HepG2 (cell line): Measurements from ENCODE around the gene CREB3. TPM values are rescaled to one million over a fixed set of nuclear protein-coding genes. Genes with fewer than 3 reads are reported as not detected.

ENCODE experiments used
- MAFK ChIP-seq, 2 experiments: IDR thresholded peaks in 1 of 2; conservative IDR thresholded peaks in 1 of 2; 2 replicates each; pipeline ENCODE4 v1.6.1; 2011; ENCODE audit warnings: improper control_type of control experiment in 2 of 2, low read length in 2 of 2
- PHF21A ChIP-seq: sonication (generic); formaldehyde crosslinking; IDR thresholded peaks from 2 replicates; pipeline ENCODE4 v1.5.0; 2020; ENCODE audit warnings: mild to moderate bottlenecking, missing genetic modification reagents
- POLR2AphosphoS5 ChIP-seq: IDR thresholded peaks from 2 replicates; pipeline ENCODE4 v1.6.1; 2012; ENCODE audit warnings: low read depth, low read length
- SIX4 ChIP-seq: sonication (generic); formaldehyde crosslinking; IDR thresholded peaks from 2 replicates; pipeline ENCODE4 v1.4.0; 2020; ENCODE audit warnings: missing genetic modification reagents
- TCF12 ChIP-seq, 2 experiments: fragments of 450-650 bp in 1 of 2; sonication (generic) in 1 of 2; formaldehyde crosslinking in 1 of 2; IDR thresholded peaks; 2 replicates each; pipeline versions ENCODE4 v1.6.1 to v1.8.0; 2017 to 2022; ENCODE audit warnings: antibody characterized with exemption in 1 of 2, mild to moderate bottlenecking in 1 of 2, missing genetic modification reagents in 1 of 2, moderate library complexity in 1 of 2
- TFE3 ChIP-seq: IDR thresholded peaks from 2 replicates; pipeline ENCODE4 v1.6.1; 2016
- ZMAT5 ChIP-seq: sonication (generic); formaldehyde crosslinking; IDR thresholded peaks from 2 replicates; pipeline ENCODE4 v1.5.0; 2020; ENCODE audit warnings: mild to moderate bottlenecking, low read depth, missing genetic modification reagents, borderline replicate concordance
- ZMYM2 ChIP-seq: sonication (generic); formaldehyde crosslinking; IDR thresholded peaks from 2 replicates; pipeline ENCODE4 v1.8.0; 2022; ENCODE audit warnings: mild to moderate bottlenecking, missing genetic modification reagents
- ZNF121 ChIP-seq: sonication (generic); formaldehyde crosslinking; IDR thresholded peaks from 2 replicates; pipeline ENCODE4 v1.5.0; 2020; ENCODE audit warnings: mild to moderate bottlenecking, missing genetic modification reagents
- ZNF251 ChIP-seq: sonication (generic); formaldehyde crosslinking; IDR thresholded peaks from 2 replicates; pipeline ENCODE4 v1.9.0; 2021; ENCODE audit warnings: mild to moderate bottlenecking, missing genetic modification reagents
- ZNF83 ChIP-seq: sonication (generic); formaldehyde crosslinking; IDR thresholded peaks from 2 replicates; pipeline ENCODE4 v1.4.0; 2020; ENCODE audit warnings: missing genetic modification reagents, mild to moderate bottlenecking, borderline replicate concordance
- ZNF891 ChIP-seq: sonication (generic); formaldehyde crosslinking; IDR thresholded peaks from 2 replicates; pipeline ENCODE4 v1.5.0; 2020; ENCODE audit warnings: mild to moderate bottlenecking, missing genetic modification reagents
- polyA plus RNA-seq, 8 experiments: library from polyadenylated mRNA; depleted of rRNA in 3 of 8; stranded (reverse) in 7 of 8; unstranded in 1 of 8; fragments of >200 nt; fragmentation: Illumina TruSeq in 4 of 8; extraction: Trizol in 4 of 8; gene quantifications; 2 replicates each; pipeline versions ENCODE4 v1.2.1 to v1.2.3, GENCODE V29; 2011 to 2016; ENCODE audit warnings: low read depth in 4 of 8, missing spikeins in 1 of 8, mixed read lengths in 1 of 8; ENCODE audit not compliant: insufficient read depth in 1 of 8
- total RNA-seq, 5 experiments: library from RNA; depleted of rRNA; stranded (reverse); fragments of >200 nt; fragmentation: Illumina TruSeq; extraction: Trizol; gene quantifications; 2 replicates each; pipeline ENCODE4 v1.2.3, GENCODE V29; 2016; ENCODE audit warnings: low read depth in 1 of 5
- TF ChIP-seq, protein P1 (sequence below): sonication (generic); formaldehyde crosslinking; IDR thresholded peaks from 2 replicates; pipeline ENCODE4 v1.5.1; 2020; ENCODE audit warnings: mild to moderate bottlenecking, missing genetic modification reagents
- TF ChIP-seq, protein P2 (sequence below): sonication (generic); formaldehyde crosslinking; IDR thresholded peaks from 2 replicates; pipeline ENCODE4 v1.4.0; 2020; ENCODE audit warnings: missing genetic modification reagents
- TF ChIP-seq, protein P3 (sequence below): sonication (generic); formaldehyde crosslinking; IDR thresholded peaks from 2 replicates; pipeline ENCODE4 v1.4.0; 2020; ENCODE audit warnings: missing genetic modification reagents, borderline replicate concordance

CREB3 gene
- total and polyA plus RNA-seq, 2 of the 13 experiments (the other 11 are each of a cell fraction or from before 2014, with no cell fraction given): 11.1 to 34.2 TPM

- TF ChIP-seq, protein P1, sequence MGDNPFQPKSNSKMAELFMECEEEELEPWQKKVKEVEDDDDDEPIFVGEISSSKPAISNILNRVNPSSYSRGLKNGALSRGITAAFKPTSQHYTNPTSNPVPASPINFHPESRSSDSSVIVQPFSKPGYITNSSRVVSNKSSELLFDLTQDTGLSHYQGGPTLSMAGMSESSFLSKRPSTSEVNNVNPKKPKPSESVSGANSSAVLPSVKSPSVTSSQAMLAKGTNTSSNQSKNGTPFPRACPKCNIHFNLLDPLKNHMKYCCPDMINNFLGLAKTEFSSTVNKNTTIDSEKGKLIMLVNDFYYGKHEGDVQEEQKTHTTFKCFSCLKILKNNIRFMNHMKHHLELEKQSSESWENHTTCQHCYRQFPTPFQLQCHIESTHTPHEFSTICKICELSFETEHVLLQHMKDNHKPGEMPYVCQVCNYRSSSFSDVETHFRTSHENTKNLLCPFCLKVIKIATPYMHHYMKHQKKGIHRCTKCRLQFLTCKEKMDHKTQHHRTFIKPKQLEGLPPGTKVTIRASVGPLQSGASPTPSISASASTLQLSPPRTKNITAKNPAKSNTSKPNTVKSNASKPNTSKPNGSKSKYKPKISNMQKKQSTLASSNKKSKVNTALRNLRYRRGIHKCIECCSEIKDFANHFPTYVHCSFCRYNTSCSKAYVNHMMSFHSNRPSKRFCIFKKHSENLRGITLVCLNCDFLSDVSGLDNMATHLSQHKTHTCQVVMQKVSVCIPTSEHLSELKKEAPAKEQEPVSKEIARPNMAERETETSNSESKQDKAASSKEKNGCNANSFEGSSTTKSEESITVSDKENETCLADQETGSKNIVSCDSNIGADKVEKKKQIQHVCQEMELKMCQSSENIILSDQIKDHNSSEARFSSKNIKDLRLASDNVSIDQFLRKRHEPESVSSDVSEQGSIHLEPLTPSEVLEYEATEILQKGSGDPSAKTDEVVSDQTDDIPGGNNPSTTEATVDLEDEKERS (CRISPR knock-in tag): no peak
- TF ChIP-seq TCF12 (IDR thresholded peaks at IDR 0.05) (no peak), TCF12 (CRISPR knock-in tag; IDR thresholded peaks at IDR 0.05) (no peak), MAFK (conservative IDR thresholded peaks at IDR 0.05 in 1 of 2, IDR thresholded peaks at IDR 0.05 in 1 of 2; ENCODE audit: low read length in 2 of 2) (no peak), TFE3 (CRISPR knock-in tag) (no peak), ZNF121 (CRISPR knock-in tag) (no peak), ZNF83 (0 out of 2 replicates have a peak, but pooled peaks have one; percentile 17), ZMAT5 (CRISPR knock-in tag) (no peak), POLR2AphosphoS5 (peak; percentile 50; the same call in 1 of the 2 replicates), SIX4 (no peak; the same call in 1 of the 2 replicates), PHF21A (CRISPR knock-in tag) (no peak), ZMYM2 (CRISPR knock-in tag) (no peak), ZNF251 (no peak), ZNF891 (CRISPR knock-in tag) (no peak)
- TF ChIP-seq, protein P2, sequence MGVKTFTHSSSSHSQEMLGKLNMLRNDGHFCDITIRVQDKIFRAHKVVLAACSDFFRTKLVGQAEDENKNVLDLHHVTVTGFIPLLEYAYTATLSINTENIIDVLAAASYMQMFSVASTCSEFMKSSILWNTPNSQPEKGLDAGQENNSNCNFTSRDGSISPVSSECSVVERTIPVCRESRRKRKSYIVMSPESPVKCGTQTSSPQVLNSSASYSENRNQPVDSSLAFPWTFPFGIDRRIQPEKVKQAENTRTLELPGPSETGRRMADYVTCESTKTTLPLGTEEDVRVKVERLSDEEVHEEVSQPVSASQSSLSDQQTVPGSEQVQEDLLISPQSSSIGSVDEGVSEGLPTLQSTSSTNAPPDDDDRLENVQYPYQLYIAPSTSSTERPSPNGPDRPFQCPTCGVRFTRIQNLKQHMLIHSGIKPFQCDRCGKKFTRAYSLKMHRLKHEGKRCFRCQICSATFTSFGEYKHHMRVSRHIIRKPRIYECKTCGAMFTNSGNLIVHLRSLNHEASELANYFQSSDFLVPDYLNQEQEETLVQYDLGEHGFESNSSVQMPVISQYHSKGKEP (CRISPR knock-in tag): no peak
- TF ChIP-seq, protein P3, sequence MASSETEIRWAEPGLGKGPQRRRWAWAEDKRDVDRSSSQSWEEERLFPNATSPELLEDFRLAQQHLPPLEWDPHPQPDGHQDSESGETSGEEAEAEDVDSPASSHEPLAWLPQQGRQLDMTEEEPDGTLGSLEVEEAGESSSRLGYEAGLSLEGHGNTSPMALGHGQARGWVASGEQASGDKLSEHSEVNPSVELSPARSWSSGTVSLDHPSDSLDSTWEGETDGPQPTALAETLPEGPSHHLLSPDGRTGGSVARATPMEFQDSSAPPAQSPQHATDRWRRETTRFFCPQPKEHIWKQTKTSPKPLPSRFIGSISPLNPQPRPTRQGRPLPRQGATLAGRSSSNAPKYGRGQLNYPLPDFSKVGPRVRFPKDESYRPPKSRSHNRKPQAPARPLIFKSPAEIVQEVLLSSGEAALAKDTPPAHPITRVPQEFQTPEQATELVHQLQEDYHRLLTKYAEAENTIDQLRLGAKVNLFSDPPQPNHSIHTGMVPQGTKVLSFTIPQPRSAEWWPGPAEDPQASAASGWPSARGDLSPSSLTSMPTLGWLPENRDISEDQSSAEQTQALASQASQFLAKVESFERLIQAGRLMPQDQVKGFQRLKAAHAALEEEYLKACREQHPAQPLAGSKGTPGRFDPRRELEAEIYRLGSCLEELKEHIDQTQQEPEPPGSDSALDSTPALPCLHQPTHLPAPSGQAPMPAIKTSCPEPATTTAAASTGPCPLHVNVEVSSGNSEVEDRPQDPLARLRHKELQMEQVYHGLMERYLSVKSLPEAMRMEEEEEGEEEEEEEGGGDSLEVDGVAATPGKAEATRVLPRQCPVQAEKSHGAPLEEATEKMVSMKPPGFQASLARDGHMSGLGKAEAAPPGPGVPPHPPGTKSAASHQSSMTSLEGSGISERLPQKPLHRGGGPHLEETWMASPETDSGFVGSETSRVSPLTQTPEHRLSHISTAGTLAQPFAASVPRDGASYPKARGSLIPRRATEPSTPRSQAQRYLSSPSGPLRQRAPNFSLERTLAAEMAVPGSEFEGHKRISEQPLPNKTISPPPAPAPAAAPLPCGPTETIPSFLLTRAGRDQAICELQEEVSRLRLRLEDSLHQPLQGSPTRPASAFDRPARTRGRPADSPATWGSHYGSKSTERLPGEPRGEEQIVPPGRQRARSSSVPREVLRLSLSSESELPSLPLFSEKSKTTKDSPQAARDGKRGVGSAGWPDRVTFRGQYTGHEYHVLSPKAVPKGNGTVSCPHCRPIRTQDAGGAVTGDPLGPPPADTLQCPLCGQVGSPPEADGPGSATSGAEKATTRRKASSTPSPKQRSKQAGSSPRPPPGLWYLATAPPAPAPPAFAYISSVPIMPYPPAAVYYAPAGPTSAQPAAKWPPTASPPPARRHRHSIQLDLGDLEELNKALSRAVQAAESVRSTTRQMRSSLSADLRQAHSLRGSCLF (CRISPR knock-in tag): no peak
Observed at GRCh38 chr9:35748858-35749514, 16.5 kb downstream of the CREB3 start, which contains the start of the genes GBA2 and RGP1 (continued).
